Mesenteric fat pad (tissue), 1 donor: ENCODE data around the gene PITPNM1. TPM values are rescaled to one million over a fixed set of nuclear protein-coding genes. Genes with fewer than 3 reads are reported as not detected.
"Not testable (repeated sequence)": the region's sequence is repeated elsewhere in the genome, so short reads cannot be mapped to it uniquely, and the experiment has no call there.

Experiments
- DNase-seq: peaks from one replicate; pipeline ENCODE4 v3.0.0-alpha.2; 2020; ENCODE audit warnings: low spot score
- total RNA-seq: library from RNA; stranded (reverse); fragmentation: NEBNext Ultra II Directional; extraction: Animal tissue kit (Norgen Biotek cat#: 25700); gene quantifications from one replicate; pipeline ENCODE4 v1.2.1, GENCODE V29; 2021
- donor health status: DM: yes; HTN: yes; CAD: no.

The PITPNM1 gene
- total RNA-seq, 1 donor from 2014 or later: 29.5 TPM

- DNase-seq: no peak
Measured at GRCh38 chr11:67523556-67524479, 18.7 kb upstream of the PITPNM1 start.

DNA sequence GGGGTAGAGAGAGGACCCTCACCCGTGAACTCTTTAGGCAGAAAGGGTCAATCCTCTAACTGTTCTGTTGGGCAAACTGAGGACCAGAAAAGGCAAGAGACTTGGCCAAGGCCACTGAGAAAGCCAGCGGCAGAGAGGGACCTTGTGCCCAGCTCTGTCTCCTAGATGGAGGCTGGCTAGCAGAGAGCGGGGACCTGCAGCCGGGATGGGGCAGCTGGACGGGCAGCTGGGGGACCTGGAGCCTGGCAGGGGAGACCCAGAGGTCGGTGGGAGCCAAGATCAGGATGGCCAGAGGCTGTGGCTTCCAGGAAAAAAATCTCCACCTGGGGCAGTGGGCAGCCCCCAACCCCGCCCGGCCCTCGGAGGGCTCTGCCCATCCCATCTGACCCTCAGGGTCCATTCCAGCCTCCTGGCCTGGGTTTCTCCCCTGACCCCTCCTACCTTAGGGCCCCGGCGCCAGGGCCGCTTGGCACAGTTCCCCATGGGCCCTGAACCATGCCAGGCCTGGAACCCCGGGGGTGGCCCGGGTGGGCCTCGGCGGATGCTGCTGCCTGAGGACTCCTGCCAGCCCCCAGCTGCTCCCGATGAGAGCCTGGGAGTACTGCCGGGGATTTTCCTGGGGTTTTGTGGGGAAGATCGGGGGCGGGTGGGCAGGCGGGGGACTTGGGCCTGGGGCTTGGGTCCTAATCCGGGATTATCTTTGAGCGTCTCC is 17.8 kb upstream of the PITPNM1 start, which contains the start of gene CABP2:
CABP2 (minus strand) TSS at position 603 of the 712 bp plus-strand sequence; CDS start at position 483, 120 bp downstream.
- DNase-seq: no peak

DNA sequence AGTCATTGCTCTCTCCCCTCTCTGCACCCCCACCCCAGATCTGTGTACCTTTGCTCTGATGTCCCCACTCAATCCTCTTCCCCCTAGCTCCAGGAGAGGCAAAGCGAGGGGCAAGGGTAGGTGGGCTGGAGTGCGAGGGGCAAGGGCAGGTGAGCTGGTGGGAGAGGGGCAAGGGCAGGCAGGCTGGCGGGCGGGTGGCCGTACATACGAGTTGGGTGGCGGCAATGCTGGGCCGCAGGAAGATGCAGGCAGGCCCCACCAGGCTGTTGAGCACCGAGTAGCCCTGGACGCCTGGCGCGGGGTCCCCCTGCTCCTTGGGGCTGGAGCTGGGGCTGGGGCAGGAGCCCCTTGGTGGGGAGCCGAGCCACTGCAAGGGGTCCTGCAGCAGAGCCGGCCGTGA is 17.2 kb upstream of the PITPNM1 start:
- no peak for DNase-seq

GRCh38 chr11:67521924-67522323 is 16.8 kb upstream of the PITPNM1 start:
- DNase-seq: no peak

DNA sequence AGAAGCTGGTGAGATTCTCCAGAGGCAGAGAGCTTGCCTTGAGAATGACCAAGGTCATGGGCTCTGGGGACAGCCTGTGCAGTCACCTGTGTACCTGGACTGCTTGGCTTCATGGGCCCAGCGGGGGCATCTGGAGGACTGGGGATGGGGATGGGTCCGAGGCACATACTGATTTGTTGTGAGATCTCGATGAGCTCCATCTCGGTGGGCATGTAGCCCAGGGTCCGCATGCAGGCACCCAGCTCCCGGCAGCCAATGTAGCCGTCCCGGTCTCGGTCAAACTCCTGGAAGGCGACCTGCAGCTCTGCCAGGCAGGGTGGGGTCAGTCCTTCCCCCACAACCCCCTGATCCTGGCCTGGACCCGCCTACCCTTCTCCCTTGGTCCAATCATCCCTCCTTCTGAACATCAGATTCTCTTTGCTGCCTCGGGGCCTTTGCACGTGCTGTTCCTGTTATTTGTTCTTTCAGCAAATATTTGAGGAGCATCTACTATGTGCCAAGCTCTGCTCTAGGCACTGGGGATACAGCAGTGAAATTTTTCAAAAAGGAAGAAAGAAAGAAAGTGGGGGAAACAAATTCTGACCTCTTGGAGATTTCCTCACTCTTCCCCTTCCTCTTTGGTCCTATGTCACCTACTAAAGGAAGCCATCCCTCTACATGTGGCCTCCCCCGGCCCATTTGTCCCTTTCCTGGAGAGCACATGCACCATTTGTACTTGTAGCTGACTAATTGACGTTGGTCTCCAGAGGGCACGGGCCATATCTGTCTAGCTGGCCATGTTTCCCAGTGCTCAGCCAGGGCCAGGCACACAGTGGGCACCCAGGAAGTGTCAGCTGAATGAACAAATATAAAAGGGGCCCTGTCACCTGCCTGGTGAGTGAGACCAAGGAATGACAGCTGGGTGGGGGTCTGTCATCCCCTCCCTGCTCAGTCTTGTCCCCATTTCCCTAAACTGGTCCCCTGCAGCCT is 16.0 kb upstream of the PITPNM1 start:
- DNase-seq: no peak

DNA sequence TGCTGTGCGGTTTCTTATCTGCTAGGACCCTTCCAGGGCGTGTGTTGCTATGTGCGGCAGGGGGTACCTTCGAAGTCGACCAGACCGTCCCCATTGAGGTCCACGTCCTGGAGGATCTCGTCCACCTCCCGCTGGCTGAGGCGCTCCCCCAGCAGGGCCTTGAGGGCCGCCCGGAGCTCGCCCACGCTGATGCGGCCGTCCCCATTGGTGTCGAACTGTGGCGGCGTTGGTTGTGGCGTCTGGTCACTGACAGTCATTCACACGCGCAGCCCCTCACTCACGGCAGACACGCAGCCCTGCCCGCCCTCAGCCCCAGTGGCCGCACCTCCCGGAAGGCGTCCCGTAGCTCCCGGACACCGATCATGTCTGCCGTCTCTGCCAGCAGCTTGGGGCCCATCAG is 14.6 kb upstream of the PITPNM1 start:
- DNase-seq: no peak

DNA sequence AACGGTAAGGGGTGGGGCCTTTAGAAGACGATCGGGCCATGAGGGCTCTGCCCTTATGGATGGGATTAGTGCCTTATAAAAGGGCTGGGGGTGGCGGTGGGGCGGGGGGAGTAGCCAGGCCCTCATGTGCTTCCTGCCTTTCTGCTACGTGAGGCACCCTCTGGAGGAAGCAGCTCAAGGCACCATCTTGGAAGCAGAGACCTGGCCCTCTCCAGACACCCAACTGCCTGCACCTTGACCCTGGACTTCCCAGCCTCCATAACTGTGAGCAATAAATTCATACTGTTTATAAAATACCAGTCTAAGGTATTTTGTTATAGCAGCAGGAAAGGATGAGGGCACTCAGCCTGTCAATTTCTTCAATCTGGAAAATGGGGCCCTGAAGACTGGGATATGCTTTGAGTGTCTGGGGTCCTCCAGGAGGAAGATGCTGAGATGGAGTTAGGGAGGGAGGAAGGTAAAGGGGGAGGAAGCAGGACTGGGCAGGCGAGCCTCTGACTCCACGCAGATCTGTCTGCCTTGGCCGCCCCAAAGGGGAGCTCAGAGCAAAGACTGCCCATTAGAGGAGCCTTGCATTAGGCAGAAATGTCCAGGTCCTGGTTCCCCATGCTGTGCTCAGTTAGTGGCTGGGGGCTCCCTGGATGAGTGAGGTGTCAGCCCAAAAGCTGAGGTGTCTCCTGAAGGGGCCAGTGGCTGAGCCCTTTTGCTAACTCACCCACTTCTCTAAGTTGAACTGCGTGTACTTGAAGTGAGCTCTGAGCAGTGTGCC is 12.8 kb upstream of the PITPNM1 start:
- DNase-seq: no peak

DNA sequence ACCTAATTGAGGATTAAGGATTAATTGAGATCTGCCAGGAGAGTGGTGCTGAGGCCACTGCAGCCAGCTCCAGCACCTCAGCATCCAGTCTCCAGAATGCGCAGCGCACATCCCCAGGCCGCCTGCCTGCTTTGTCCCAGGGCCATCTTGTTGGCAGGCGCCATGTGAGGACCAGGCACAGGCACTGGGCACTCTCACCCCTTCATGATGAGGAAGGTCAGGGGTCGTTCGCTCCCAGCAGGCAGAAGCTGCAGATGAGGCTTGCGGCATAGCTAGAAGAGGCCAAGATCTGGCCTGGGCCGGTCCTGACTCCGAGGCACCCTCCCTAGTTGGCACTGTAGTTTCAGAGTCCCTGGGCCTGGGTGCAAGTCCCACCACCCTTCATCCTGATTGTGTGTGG is 11.6 kb upstream of the PITPNM1 start:
- no peak for DNase-seq

GRCh38 chr11:67514116-67514515 is 9.0 kb upstream of the PITPNM1 start:
- no peak for DNase-seq

- not testable (repeated sequence) for DNase-seq
Measured at GRCh38 chr11:67511558-67511957, 6.4 kb upstream of the PITPNM1 start.

DNA sequence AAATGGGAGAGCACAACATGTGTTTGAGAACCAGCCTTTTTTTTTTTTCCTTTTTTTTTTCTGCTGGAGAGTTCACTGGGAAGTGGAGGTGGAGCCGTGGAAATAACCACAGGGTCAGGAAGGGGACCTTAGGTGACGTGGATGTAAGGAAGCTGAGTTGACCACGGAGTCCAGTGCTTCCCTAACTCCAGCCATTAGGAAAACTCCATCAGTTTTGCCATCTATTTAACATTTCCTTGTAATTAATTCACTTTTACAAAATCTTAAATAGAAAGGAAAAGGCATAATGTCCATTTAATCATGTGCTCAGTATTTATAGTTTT is 4.8 kb upstream of the PITPNM1 start:
- DNase-seq: no peak

DNA sequence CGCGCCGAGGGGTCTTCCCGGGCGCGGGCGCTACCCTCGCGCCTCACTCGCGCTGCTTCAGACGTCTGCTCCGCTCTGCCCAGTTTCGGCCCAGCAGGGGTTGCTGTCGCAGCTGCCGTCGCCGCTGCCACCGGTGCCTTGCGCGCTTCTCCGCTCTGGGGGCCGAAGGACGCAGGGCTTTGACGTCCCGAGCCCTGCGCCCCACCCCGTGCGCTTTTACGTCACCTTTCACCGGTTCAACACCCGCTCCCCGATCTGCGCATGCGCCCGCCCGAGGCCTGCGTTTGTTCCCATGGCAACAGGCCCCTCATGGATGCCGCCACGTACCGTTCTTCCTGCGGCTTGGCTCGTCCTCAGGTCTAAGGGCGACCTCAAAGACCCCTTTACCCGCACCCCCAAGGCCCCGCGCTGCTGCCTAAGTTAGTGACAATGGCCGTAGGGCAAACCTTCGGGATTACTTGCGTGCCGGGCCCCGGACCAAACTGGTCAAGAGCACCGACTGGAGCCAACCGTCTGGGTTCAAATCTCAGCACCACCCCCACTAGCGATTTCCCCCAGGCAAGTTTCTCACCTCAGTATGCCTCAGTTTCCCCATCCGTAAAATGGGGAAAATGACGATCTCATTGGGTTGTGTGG is 3.4 kb upstream of the PITPNM1 start:
- peak; percentile 99 for DNase-seq

DNA sequence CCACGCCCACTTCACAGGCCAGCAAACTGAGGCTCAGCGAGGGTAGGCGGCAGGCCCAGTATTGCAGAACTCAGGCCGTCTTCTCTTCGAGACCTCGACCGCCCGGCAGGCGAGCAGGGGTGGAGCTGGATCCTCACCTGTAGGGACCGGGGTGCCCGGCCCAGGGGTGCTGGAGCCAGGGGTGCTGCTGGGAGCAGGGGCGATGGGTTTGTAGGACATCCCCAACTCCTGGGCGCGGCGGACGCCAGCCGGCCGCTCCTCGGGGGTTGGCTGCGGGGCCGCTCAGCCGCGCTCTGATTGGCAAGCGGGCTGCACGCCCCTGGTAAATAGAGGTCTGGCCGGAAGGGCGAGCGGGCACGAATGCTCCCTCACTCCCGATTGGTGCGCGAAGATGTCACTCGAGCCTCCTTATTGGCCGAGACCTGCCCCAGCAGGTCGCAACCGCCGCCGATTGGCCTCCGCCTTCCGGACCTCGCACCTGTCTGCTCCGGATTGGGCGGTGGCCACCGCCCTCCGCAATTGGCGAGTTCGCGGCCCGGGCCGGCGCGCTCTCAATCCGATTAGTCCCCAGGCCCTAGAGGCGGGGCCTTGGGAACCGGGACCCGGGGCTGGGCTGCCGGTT is 2.8 kb upstream of the PITPNM1 start, which contains the start of gene CDK2AP2:
CDK2AP2 (minus strand) TSS at position 299 of the 622 bp plus-strand sequence; CDS start at position 219, 80 bp downstream.
- DNase-seq: peak; percentile 100

DNA sequence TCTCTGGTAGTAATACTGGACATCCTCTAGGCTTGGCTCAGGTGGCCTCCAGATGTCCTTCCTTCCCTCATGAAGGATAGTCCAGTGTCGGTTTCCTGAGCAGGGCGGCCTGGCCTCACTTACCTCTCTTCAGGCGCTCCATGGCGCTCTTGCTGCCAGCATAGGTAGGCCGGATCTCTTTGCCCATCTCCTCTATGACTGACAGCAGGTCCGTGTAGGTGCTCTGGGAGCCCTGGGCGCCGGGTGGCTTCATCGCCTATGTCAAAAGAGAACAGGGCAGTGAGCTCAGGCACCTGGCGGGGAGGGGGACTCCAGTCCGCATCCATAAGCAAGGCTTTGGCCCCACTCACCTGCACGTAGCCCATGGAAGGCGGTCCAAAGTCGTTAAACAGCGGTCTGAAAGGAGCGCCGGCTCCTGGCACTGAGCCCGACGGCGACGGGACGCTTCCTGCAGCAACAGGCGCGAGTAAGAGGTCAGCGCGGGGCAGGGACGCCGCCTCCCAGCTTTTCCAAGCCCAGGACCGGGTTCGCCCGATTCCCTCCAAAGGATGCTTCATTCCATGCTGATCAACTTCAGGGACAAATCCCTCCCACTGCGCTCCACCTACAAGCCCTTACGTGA is 2.2 kb upstream of the PITPNM1 start:
- DNase-seq: no peak

DNA sequence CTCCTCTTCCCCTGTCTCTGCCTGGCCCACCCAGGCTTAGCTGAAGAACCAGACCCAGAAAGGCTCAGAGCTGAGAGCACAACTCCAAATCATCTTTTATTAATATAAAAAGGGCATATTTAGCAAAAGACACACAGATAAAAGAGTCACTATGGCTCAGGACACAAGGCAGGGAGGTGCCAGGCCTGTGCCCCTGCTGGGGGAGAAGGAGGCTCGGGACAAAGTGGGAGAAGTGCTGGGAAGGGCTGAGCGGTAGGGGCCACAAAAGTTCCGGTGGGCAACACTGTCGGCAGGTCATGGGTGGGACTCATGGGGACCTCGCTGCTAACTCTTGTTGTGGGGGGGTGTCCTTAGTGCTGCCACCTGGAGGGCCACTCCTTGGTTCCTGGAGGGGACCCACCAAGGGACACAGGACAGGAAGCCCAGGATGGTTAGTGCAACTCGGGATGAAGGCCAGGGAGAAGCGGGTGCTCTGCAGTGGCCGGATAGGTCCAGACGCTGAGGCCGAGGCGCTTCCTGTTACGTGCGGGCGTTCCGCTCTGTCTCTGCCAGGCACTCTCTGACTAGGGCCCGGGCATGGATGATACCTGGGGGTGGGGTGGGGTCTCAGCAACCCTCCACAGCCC is 1.4 kb upstream of the PITPNM1 start:
- DNase-seq: no peak

- DNase-seq: peak; percentile 96
Measured at GRCh38 chr11:67505605-67506396, 638 bp upstream of the PITPNM1 start.
